Activated CD8-positive, alpha-beta T cell treated with anti-CD3 and anti-CD28 coated beads, Interleukin-2, amount 10 ng/mL, durations not matched to agents 7 days and 5 days (primary cell): ENCODE measurements around the gene SPARC. TPM values are rescaled to one million over a fixed set of nuclear protein-coding genes. Genes with fewer than 3 reads are reported as not detected.
"Not testable (repeated sequence)": the region's sequence is repeated elsewhere in the genome, so short reads cannot be mapped to it uniquely, and the experiment has no call there.

Experiments used
- ATAC-seq: fragments of 150-1000 bp; cut with Tn5 transposase; one replicate; pipeline ENCODE4 v1.10.0; 2021; ENCODE audit warnings: moderate library complexity
- CTCF ChIA-PET: fragments of 350-600 bp; sonication (Branson Sonifier 250); formaldehyde crosslinking; loops from one replicate; lab custom pipeline; 2021; ENCODE audit warnings: antibody characterized with exemption; lab: Charles Lee
- POLR2A ChIA-PET: fragments of 350-600 bp; sonication (Branson Sonifier 250); formaldehyde crosslinking; loops from one replicate; lab custom pipeline; 2021; ENCODE audit warnings: antibody characterized with exemption; lab: Charles Lee
- DNase-seq: peaks from one replicate; pipeline ENCODE4 v3.0.0-alpha.2; 2020
- H3K27ac Mint-ChIP-seq: one replicate; pipeline ENCODE4 v1.8.0; 2021; ENCODE audit warnings: mild to moderate bottlenecking, mixed read lengths
- H3K27me3 Mint-ChIP-seq: one replicate; pipeline ENCODE4 v1.8.0; 2021; ENCODE audit warnings: low read depth, mixed read lengths
- H3K36me3 Mint-ChIP-seq: one replicate; pipeline ENCODE4 v1.8.0; 2021; ENCODE audit warnings: low read depth, mixed read lengths
- H3K4me1 Mint-ChIP-seq: one replicate; pipeline ENCODE4 v1.8.0; 2021; ENCODE audit warnings: low read depth, mixed read lengths
- H3K4me3 Mint-ChIP-seq: one replicate; pipeline ENCODE4 v1.8.0; 2021; ENCODE audit warnings: mild to moderate bottlenecking, mixed read lengths
- H3K9me3 Mint-ChIP-seq: one replicate; pipeline ENCODE4 v1.8.0; 2022; ENCODE audit warnings: mixed read lengths; ENCODE audit not compliant: insufficient read depth
- total RNA-seq, 2 experiments: library from RNA; stranded (reverse); gene quantifications; one replicate each; pipeline ENCODE4 v1.2.3, GENCODE V29; 2021

Gene SPARC, protein sequence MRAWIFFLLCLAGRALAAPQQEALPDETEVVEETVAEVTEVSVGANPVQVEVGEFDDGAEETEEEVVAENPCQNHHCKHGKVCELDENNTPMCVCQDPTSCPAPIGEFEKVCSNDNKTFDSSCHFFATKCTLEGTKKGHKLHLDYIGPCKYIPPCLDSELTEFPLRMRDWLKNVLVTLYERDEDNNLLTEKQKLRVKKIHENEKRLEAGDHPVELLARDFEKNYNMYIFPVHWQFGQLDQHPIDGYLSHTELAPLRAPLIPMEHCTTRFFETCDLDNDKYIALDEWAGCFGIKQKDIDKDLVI
- not detected for total RNA-seq

- CTCF ChIA-PET: interaction anchor here (0.8 kb wide), 2 partner anchors 54 to 84 kb away, joined by 3 read pairs; no protein-coding TSS in a partner anchor
- Mint-ChIP-seq H3K4me3 (peak within 1 kb of the TSS; percentile 4), H3K36me3 (no peaks in the 10 kb centered on the region)
Observed at GRCh38 chr5:151686674-151687407, at the start of gene SPARC. Gene SPARC, minus strand, starts transcription at chr5:151686915. Its CDS starts 10,727 bp downstream, at chr5:151676188.

DNA sequence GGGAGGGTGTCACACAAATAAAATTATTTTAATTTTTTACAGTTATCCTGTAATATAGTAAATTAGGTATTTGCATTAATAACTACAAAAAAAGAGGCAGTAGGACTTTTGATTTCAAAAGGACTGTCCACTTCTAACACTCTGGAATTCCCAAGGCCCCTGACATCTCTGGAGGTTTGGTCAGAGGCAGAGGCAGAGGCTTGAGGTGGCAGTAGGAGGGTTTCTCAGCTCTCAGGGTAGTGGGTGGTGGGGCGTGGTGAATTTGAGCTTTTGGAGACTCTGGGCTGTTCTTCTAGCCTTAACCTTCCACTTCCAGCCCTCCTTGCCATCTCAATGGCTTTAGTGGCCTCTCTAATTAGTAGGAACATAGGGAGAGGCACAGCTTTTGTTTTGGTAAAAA is 48.9 kb upstream of the SPARC start:
- DNase-seq (no peak), ATAC-seq (no peak)
- CTCF ChIA-PET: interaction anchor here (1.8 to 10.4 kb wide), 3 partner anchors 36 to 84 kb away, joined by 5 to 127 read pairs (median 6); no protein-coding TSS in a partner anchor
- peaks cover 2% of the 10 kb centered on the region for H3K4me1 Mint-ChIP-seq
- H3K36me3 Mint-ChIP-seq: peaks cover 6% of the 10 kb centered on the region
- no peak overlapping the region for H3K27ac Mint-ChIP-seq
- POLR2A ChIA-PET: no interaction called here
- no peak overlapping the region for H3K4me3 Mint-ChIP-seq
- no peaks in the 10 kb centered on the region for H3K9me3 Mint-ChIP-seq
- no peaks in the 10 kb centered on the region for H3K27me3 Mint-ChIP-seq

More at GRCh38 chr5:151686674-151687407, at the start of gene SPARC:
- Mint-ChIP-seq H3K27me3 (peaks cover 41% of the 10 kb centered on the region), H3K4me1 (peaks cover 8% of the 10 kb centered on the region), H3K27ac (no peak within 1 kb of the TSS), H3K9me3 (no peaks in the 10 kb centered on the region)
- peak; percentile 77 for ATAC-seq
- DNase-seq: peak; percentile 25
- POLR2A ChIA-PET: interaction anchor here (0.6 kb wide), 1 partner anchor 123 kb away, joined by 3 read pairs; no protein-coding TSS in a partner anchor

DNA sequence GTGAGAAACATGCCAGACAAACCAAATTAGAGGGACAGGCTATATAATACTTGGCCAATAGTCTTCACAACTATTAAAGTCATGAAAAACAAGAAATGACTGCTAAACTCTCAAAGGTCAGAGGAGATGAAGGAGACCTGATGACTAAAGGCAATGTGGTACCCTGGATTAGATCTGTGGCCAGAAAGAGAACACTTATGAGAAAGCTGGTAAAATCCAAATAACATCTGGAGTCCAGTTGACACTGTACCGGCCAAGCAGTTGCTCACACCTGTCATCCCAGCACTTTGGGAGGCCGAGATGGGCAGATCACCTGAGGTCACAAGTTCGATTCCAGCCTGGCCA is 47.3 kb upstream of the SPARC start:
- Mint-ChIP-seq H3K27ac (no peak overlapping the region), H3K36me3 (peaks cover 14% of the 10 kb centered on the region), H3K4me1 (no peaks in the 10 kb centered on the region), H3K9me3 (no peaks in the 10 kb centered on the region), H3K4me3 (no peak overlapping the region), H3K27me3 (no peaks in the 10 kb centered on the region)
- ATAC-seq: no peak
- no peak for DNase-seq
- ChIA-PET CTCF (interaction anchor here (10.4 kb wide), 1 partner anchor 75 kb away, joined by 127 read pairs; no protein-coding TSS in a partner anchor), POLR2A (no interaction called here)

GRCh38 chr5:151733358-151734063 is 46.8 kb upstream of the SPARC start:
- Mint-ChIP-seq H3K9me3 (no peaks in the 10 kb centered on the region), H3K36me3 (peaks cover 15% of the 10 kb centered on the region), H3K4me3 (no peak overlapping the region), H3K27me3 (no peaks in the 10 kb centered on the region), H3K27ac (no peak overlapping the region), H3K4me1 (no peaks in the 10 kb centered on the region)
- POLR2A ChIA-PET: no interaction called here
- no peak for DNase-seq
- no peak for ATAC-seq
- CTCF ChIA-PET: no interaction called here

GRCh38 chr5:151730381-151730780 is 43.7 kb upstream of the SPARC start:
- DNase-seq (no peak), ATAC-seq (no peak)
- Mint-ChIP-seq H3K36me3 (peaks cover 15% of the 10 kb centered on the region), H3K4me1 (no peaks in the 10 kb centered on the region), H3K27me3 (no peaks in the 10 kb centered on the region), H3K4me3 (no peak overlapping the region), H3K27ac (no peak overlapping the region), H3K9me3 (no peaks in the 10 kb centered on the region)
- CTCF ChIA-PET: no interaction called here
- POLR2A ChIA-PET: no interaction called here

- H3K9me3 Mint-ChIP-seq, H3K4me3 Mint-ChIP-seq, POLR2A ChIA-PET, H3K4me1 Mint-ChIP-seq, ATAC-seq, H3K27me3 Mint-ChIP-seq, CTCF ChIA-PET, DNase-seq, H3K27ac Mint-ChIP-seq: not testable (repeated sequence)
- peaks cover 15% of the 10 kb centered on the region for H3K36me3 Mint-ChIP-seq
Observed at GRCh38 chr5:151729597-151729996, 42.9 kb upstream of the SPARC start.

DNA sequence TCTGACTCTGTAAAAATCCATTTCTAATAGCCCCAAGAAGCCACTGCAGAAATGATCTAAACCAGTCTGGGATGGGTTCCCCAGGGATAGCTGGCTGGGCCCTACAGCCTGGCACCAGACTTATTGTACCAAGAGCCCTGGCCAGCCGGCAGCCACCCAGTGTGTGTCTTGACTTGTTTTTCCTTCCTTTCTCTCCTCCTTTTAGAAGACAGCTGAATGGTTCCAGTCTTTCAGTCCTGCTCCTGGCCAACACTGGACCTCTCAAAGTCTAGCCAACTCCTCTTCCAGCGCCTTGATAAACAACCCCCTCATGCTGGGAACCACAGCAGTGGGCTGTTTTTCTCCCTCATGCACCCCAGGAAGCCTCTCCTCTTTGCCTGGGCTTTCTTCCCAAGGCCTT is 37.6 kb upstream of the SPARC start:
- ATAC-seq: no peak
- Mint-ChIP-seq H3K9me3 (no peaks in the 10 kb centered on the region), H3K36me3 (peaks cover 4% of the 10 kb centered on the region), H3K27me3 (no peaks in the 10 kb centered on the region), H3K4me1 (no peaks in the 10 kb centered on the region), H3K4me3 (no peak overlapping the region), H3K27ac (no peak overlapping the region)
- ChIA-PET CTCF (no interaction called here), POLR2A (no interaction called here)
- no peak for DNase-seq

DNA sequence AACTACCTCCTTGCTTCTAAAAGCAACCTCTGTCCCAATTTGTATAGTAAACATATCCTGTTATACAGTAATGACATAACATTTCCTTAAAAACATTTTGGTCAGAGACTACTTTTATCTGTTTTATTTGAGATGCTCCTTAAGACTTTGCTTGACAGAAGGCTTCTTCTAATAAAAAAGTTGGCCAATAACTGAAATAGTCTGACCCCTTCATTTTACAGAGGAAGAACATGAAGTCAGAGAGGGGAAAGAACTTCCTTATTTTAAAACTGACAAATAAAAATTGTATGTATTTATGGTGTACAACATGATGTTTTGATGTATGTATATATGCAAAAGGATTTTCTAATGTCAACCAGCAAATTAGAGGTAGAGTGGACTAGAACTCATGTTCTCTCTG is 35.8 kb upstream of the SPARC start:
- H3K4me1 Mint-ChIP-seq: no peaks in the 10 kb centered on the region
- DNase-seq (no peak), ATAC-seq (no peak)
- no peaks in the 10 kb centered on the region for H3K9me3 Mint-ChIP-seq
- no peaks in the 10 kb centered on the region for H3K27me3 Mint-ChIP-seq
- no peaks in the 10 kb centered on the region for H3K36me3 Mint-ChIP-seq
- CTCF ChIA-PET: interaction anchor here (0.7 kb wide), 1 partner anchor 18 kb away, joined by 4 read pairs; no protein-coding TSS in a partner anchor
- H3K27ac Mint-ChIP-seq: no peak overlapping the region
- H3K4me3 Mint-ChIP-seq: no peak overlapping the region
- POLR2A ChIA-PET: no interaction called here

- no peak overlapping the region for H3K4me3 Mint-ChIP-seq
- DNase-seq: no peak
- H3K4me1 Mint-ChIP-seq: no peaks in the 10 kb centered on the region
- CTCF ChIA-PET: interaction anchor here (1.0 to 2.5 kb wide), 2 partner anchors 16 to 18 kb away, joined by 3 to 15 read pairs; no protein-coding TSS in a partner anchor
- H3K9me3 Mint-ChIP-seq: no peaks in the 10 kb centered on the region
- no peak for ATAC-seq
- POLR2A ChIA-PET: no interaction called here
- no peaks in the 10 kb centered on the region for H3K27me3 Mint-ChIP-seq
- no peaks in the 10 kb centered on the region for H3K36me3 Mint-ChIP-seq
- no peak overlapping the region for H3K27ac Mint-ChIP-seq
Observed at GRCh38 chr5:151721812-151722391, 35.2 kb upstream of the SPARC start.

DNA sequence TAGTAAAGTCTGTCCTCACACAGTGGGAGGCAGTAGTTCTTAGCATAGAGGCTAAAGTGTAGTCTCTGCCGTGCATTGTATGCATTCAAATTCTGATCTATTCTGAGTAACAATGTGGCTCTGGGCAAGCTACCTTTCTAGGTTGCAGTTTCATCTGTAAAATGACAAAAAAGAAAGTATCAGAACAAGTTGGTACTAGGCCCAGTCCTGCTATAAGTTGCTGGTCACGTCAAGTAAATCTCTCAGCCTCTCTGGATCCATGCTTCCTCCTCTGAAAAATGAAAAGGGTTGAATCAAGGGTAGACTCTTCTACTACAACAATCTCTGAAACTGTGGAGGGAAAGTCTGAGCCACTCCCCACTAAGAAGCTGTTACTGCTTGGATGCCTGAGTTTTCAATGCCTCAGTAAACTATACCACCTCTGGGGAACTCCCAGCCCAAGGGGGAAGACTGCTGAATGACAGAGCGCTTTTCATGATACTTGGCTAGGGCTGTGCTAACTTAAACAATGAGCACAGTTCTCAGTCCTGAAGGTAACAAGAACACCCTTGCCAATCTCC is 34.5 kb upstream of the SPARC start:
- Mint-ChIP-seq H3K27ac (no peak overlapping the region), H3K36me3 (no peaks in the 10 kb centered on the region), H3K9me3 (no peaks in the 10 kb centered on the region), H3K27me3 (no peaks in the 10 kb centered on the region), H3K4me3 (no peak overlapping the region), H3K4me1 (no peaks in the 10 kb centered on the region)
- DNase-seq (no peak), ATAC-seq (no peak)
- CTCF ChIA-PET: interaction anchor here (0.9 to 2.9 kb wide), 7 partner anchors 10 to 66 kb away, joined by 3 to 26 read pairs (median 4); no protein-coding TSS in a partner anchor
- POLR2A ChIA-PET: no interaction called here

DNA sequence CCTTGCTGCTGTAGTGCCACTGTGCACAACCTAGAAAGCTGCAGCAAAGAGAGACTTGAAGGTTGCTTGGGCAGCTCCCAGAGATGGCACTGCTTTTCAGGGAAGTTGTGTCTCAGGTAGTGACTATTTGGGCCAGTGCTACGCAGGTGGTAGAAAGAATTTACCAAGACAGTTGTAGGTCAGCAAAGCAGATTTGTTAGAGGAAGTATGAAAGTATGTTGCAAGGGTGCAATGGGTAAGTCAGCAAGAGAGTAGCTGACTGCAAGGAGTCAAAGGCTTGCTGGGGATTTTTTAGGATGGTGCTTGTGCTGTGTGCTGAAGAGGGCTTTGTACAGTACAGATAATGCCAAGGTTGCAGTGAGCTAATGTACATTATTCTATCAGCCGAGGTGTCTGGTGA is 33.5 kb upstream of the SPARC start:
- POLR2A ChIA-PET: interaction anchor here (0.6 kb wide), 1 partner anchor 551 kb away, joined by 3 read pairs; no protein-coding TSS in a partner anchor
- Mint-ChIP-seq H3K4me1 (no peaks in the 10 kb centered on the region), H3K27me3 (no peaks in the 10 kb centered on the region), H3K36me3 (no peaks in the 10 kb centered on the region), H3K4me3 (no peak overlapping the region), H3K27ac (no peak overlapping the region), H3K9me3 (no peaks in the 10 kb centered on the region)
- ATAC-seq: no peak
- no peak for DNase-seq
- CTCF ChIA-PET: interaction anchor here (0.8 to 2.9 kb wide), 8 partner anchors 11 to 65 kb away, joined by 3 to 26 read pairs (median 4); no protein-coding TSS in a partner anchor
